ENCODE data around the gene RFX5. TPM values are rescaled to one million over a fixed set of nuclear protein-coding genes. Genes with fewer than 3 reads are reported as not detected.

The RFX5 gene
- total RNA-seq, 1 donor from 2014 or later, result 27.2 TPM

DNA sequence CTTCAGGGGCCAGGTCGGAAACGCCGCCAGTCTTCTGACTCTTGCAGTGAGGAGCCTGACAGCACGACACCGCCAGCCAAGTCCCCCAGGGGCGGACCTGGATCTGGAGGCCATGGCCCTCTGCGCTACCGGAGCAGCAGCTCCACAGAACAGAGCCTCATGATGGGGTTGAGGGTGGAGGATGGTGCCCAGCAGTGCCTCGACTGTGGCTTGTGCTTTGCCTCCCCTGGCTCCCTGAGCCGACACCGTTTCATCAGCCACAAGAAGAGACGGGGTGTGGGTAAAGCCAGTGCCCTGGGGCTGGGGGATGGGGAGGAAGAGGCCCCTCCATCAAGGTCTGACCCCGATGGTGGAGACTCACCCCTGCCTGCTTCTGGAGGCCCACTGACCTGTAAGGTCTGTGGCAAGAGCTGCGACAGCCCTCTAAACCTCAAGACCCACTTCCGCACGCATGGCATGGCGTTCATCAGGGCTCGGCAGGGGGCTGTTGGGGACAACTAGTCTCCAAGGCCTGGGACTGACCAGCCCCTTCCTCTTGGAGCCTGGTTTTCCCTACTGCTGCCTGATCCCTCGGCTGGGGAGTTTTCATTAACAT is 56.2 kb downstream of the RFX5 start:
- DNase-seq (ENCODE audit: low spot score), result no peak
- intact Hi-C loops (cut with DNase I), result no loop called here

Other genes starting within 250 kb of the RFX5 start
- gene SEMA6C, start 200.6 kb downstream of the RFX5 start, total RNA-seq, result 46.5 TPM
- 0.86 TPM for gene TNFAIP8L2, start 190.6 kb downstream of the RFX5 start, total RNA-seq
- gene LYSMD1, start 181.3 kb downstream of the RFX5 start, total RNA-seq, result 12.5 TPM
- 20.7 TPM for gene SCNM1, start 181.1 kb downstream of the RFX5 start, total RNA-seq
- not detected for gene TMOD4, start 171.3 kb downstream of the RFX5 start, total RNA-seq
- gene VPS72, start 157.1 kb downstream of the RFX5 start, total RNA-seq, result 34.1 TPM
- 40.6 TPM for gene PIP5K1A, start 148.7 kb downstream of the RFX5 start, total RNA-seq
- 137 TPM for gene PSMD4, start 92.5 kb downstream of the RFX5 start, total RNA-seq
- 12.8 TPM for gene ZNF687, start 65.0 kb downstream of the RFX5 start, total RNA-seq
- 47.7 TPM for gene PI4KB, start 19.8 kb downstream of the RFX5 start, total RNA-seq
- 21.2 TPM for gene SELENBP1, start 25.5 kb upstream of the RFX5 start, total RNA-seq
- gene PSMB4, start 52.3 kb upstream of the RFX5 start, total RNA-seq, result 186 TPM
- 54.4 TPM for gene POGZ, start 112.2 kb upstream of the RFX5 start, total RNA-seq
- 0.19 TPM for gene CGN, start 164.1 kb upstream of the RFX5 start, total RNA-seq
- gene TUFT1, start 193.1 kb upstream of the RFX5 start, total RNA-seq, result 4.3 TPM

All from cardiac septum (tissue), 1 donor.